Stomach (tissue), 9 donors: Measurements from ENCODE around the gene RXRG. TPM values are rescaled to one million over a fixed set of nuclear protein-coding genes. Genes with fewer than 3 reads are reported as not detected.

ENCODE experiments used
- DNase-seq, 2 donors: peaks; one replicate each; pipeline versions ENCODE4 v3.0.0 to v3.0.0-alpha.2; 2013 to 2019
- H3K27ac ChIP-seq, 5 donors: fragments of 200-600 bp in 4 of 5; sonication (generic) in 4 of 5; one replicate each; pipeline ENCODE4 v1.5.1; 2013 to 2019; ENCODE audit warnings: mild to moderate bottlenecking in 1 of 5, moderate library complexity in 1 of 5
- H3K27me3 ChIP-seq, 3 donors: fragments of 200-600 bp; sonication (generic); one replicate each; pipeline ENCODE4 v1.5.1; 2017 to 2019; ENCODE audit warnings: mixed run types in 1 of 3
- H3K36me3 ChIP-seq, 4 donors: fragments of 200-600 bp; sonication (generic); 1 replicate in 3 of 4; 2 replicates in 1 of 4; pipeline ENCODE4 v1.5.1; 2016 to 2019
- H3K4me1 ChIP-seq, 4 donors: fragments of 200-600 bp; sonication (generic); one replicate each; pipeline ENCODE4 v1.5.1; 2016 to 2019
- H3K4me3 ChIP-seq, 4 donors: fragments of 200-600 bp; sonication (generic) in 3 of 4; one replicate each; pipeline ENCODE4 v1.5.1; 2016 to 2019; ENCODE audit warnings: mild to moderate bottlenecking in 1 of 4
- H3K9me3 ChIP-seq, 4 donors: fragments of 200-600 bp; sonication (generic); one replicate each; pipeline ENCODE4 v1.5.1; 2016 to 2019
- EP300 ChIP-seq: sonication (generic); formaldehyde crosslinking; IDR thresholded peaks from one replicate; pipeline ENCODE4 v1.6.1; 2017; ENCODE audit warnings: antibody characterized with exemption
- POLR2A ChIP-seq, 4 donors: fragments of 450-650 bp; IDR thresholded peaks; one replicate each; pipeline ENCODE4 v1.6.1; 2016; ENCODE audit warnings: antibody characterized with exemption in 4 of 4, control low read depth in 2 of 4, mild to moderate bottlenecking in 1 of 4, moderate library complexity in 1 of 4
- POLR2AphosphoS5 ChIP-seq, 3 donors: sonication (generic); formaldehyde crosslinking; IDR thresholded peaks; one replicate each; pipeline ENCODE4 v1.6.1; 2016; ENCODE audit warnings: antibody characterized with exemption in 3 of 3
- WGBS, 5 donors: extraction: QIAGEN DNeasy Blood & Tissue Kit in 3 of 5; methylation state at CpG; one replicate each; pipeline versions ENCODE4 v1.1.5 to v1.1.7; 2013 to 2018; 5-methylcytosine and 5-hydroxymethylcytosine counted together
- intact Hi-C: fragments of 100-400 bp; cut with DNase I; formaldehyde crosslinking; loops from one replicate; pipeline ENCODE4 v1.15.1; 2023; ENCODE audit warnings: low total_unique reads
- polyA plus RNA-seq, 3 donors: library from polyadenylated mRNA; stranded (reverse); fragments of 200-250 nt; gene quantifications; one replicate each; pipeline ENCODE4 v1.2.3, GENCODE V29; 2013
- total RNA-seq, 5 donors: library from RNA; depleted of rRNA; stranded (reverse); fragments of >200 nt; gene quantifications; one replicate each; pipeline versions ENCODE4 v1.1.0 to v1.2.3, GENCODE V29; 2014 to 2016
- TF ChIP-seq, protein P1 (sequence below), 7 experiments: fragments of 450-650 bp in 4 of 7; fragments of 200-600 bp in 3 of 7; sonication (generic) in 3 of 7; IDR thresholded peaks; one replicate each; pipeline ENCODE4 v1.5.1; 2016 to 2019; ENCODE audit warnings: antibody characterized with exemption in 7 of 7, control low read depth in 2 of 7, mild to moderate bottlenecking in 1 of 7
- donor health status: healthy with polysubstance abuse.
- donor health status: Bipolar disorder and iron deficiency.
- donor health status: healthy.

Gene RXRG
- total and polyA plus RNA-seq, 8 donors, result 0.43 to 2.9 (median 1.4) TPM; not detected in 3

DNA sequence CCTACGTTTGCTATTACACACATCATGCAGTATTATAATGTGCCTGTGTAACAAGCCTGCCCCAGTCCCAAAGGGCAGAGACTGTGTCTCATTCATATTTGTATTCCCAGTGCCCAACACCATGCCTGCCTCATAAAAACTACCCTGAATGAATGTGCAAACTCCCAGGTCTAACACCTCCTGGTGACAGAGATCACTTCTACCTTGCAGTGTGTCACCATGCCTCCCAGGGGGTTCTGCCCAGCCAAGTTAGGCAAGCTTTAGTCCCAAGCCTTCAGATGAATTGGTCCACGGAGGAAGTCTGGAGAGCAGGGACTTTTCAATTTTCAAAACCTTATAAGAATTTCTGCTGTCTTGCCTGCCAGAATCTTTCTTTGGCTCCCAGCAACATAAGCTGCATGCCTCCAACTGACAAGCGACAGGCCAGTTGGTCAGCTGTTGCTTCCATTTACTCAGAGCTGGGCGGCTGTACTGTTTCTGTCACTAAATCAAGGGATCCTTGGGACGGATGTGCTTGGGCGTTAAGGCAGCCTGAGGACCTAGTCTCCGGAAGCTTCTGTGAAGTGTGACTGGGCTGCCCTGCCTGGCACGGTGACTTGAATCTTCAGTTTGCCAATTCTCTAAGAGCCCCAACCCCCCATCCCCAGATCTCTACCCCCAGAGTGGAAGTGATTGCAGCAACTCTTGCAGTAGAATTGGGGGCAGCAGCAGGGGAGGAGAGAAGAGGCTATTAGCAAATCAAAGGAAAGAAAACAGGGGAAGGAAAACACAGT, 1.2 kb downstream of the RXRG start:
- WGBS, 5 donors, result 22 to 29% (median 26%) methylated on average over 8 of the region's 8 CpGs
- no peaks in the 10 kb centered on the region for H3K36me3 ChIP-seq
- DNase-seq, result peak in 1 of 2 donors; percentile 51
- intact Hi-C loops, result no loop called here
- peaks cover 0 to 86% (median 25%) of the 10 kb centered on the region in 3 donors for H3K27me3 ChIP-seq
- no peaks in the 10 kb centered on the region for H3K9me3 ChIP-seq
- peaks cover 9 to 20% (median 15%) of the 10 kb centered on the region in 4 donors for H3K4me1 ChIP-seq
- H3K27ac ChIP-seq, result peak overlapping the region in 1 of 5 donors; percentile 0
- TF ChIP-seq POLR2AphosphoS5 (IDR thresholded peaks at IDR 0.05) (no peak), EP300 (no peak), POLR2A (IDR thresholded peaks at IDR 0.05) (no peak)
- TF ChIP-seq, protein P1, sequence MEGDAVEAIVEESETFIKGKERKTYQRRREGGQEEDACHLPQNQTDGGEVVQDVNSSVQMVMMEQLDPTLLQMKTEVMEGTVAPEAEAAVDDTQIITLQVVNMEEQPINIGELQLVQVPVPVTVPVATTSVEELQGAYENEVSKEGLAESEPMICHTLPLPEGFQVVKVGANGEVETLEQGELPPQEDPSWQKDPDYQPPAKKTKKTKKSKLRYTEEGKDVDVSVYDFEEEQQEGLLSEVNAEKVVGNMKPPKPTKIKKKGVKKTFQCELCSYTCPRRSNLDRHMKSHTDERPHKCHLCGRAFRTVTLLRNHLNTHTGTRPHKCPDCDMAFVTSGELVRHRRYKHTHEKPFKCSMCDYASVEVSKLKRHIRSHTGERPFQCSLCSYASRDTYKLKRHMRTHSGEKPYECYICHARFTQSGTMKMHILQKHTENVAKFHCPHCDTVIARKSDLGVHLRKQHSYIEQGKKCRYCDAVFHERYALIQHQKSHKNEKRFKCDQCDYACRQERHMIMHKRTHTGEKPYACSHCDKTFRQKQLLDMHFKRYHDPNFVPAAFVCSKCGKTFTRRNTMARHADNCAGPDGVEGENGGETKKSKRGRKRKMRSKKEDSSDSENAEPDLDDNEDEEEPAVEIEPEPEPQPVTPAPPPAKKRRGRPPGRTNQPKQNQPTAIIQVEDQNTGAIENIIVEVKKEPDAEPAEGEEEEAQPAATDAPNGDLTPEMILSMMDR (IDR thresholded peaks at IDR 0.05), result no peak
- peak overlapping the region in 2 of 4 donors; percentile 31 for H3K4me3 ChIP-seq

DNA sequence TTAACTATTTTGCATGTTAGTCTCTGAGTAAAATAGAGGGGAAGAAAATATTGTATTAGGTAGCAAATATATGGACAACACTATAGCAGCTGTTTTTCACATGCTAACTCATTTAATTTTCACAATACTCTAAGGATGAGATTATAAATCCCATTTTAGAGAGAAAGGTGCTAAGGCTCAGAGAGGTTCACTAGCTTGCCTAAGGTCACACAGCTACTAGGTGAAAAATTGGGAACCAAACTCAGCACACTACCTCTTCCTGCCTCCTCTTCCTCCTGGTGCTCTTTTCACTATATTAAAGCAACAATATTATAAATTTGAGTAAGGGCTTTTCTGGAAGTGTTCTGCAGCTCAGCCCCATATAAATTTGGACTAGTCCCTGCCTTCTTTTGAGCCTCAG, 2.3 kb downstream of the RXRG start:
- Histone ChIP-seq H3K9me3 (no peaks in the 10 kb centered on the region), H3K4me1 (peaks cover 9 to 20% (median 15%) of the 10 kb centered on the region in 4 donors), H3K27me3 (peaks cover 0 to 83% (median 25%) of the 10 kb centered on the region in 3 donors), H3K27ac (no peak overlapping the region), H3K4me3 (no peak overlapping the region), H3K36me3 (no peaks in the 10 kb centered on the region)
- DNase-seq, result no peak
- intact Hi-C loops, result no loop called here
- TF ChIP-seq, protein P1 (IDR thresholded peaks at IDR 0.05), result no peak
- TF ChIP-seq POLR2AphosphoS5 (IDR thresholded peaks at IDR 0.05), result no peak
- no peak for TF ChIP-seq POLR2A (IDR thresholded peaks at IDR 0.05)

DNA sequence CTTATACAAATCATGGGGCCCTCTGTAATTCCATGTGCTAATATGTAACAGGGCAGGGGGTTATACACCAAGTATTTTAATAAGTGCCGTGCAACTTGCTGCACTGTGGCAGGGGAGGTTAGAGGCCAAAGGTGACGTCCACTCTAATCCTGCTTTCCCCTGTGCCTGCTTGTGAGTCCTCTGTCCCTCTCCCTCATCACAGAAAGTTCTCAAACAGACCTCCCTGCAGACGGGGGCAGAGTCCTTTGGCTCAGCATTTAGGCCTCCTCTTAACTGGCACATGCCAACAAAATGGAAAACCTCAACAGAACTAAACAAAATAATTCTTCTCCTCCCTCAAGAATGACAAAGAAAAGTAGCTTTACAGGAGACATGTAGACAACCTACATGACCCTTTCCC, 2.9 kb downstream of the RXRG start:
- DNase-seq, result no peak
- 52 to 80% (median 73%) methylated on average over 3 of the region's 3 CpGs for WGBS, 5 donors
- Histone ChIP-seq H3K27ac (no peak overlapping the region), H3K4me3 (no peak overlapping the region), H3K27me3 (peaks cover 0 to 79% (median 25%) of the 10 kb centered on the region in 3 donors), H3K4me1 (peaks cover 9 to 20% (median 15%) of the 10 kb centered on the region in 4 donors), H3K9me3 (no peaks in the 10 kb centered on the region), H3K36me3 (no peaks in the 10 kb centered on the region)
- TF ChIP-seq EP300 (no peak), POLR2A (IDR thresholded peaks at IDR 0.05) (no peak), POLR2AphosphoS5 (IDR thresholded peaks at IDR 0.05) (no peak)
- TF ChIP-seq, protein P1 (IDR thresholded peaks at IDR 0.05), result no peak
- intact Hi-C loops, result no loop called here

DNA sequence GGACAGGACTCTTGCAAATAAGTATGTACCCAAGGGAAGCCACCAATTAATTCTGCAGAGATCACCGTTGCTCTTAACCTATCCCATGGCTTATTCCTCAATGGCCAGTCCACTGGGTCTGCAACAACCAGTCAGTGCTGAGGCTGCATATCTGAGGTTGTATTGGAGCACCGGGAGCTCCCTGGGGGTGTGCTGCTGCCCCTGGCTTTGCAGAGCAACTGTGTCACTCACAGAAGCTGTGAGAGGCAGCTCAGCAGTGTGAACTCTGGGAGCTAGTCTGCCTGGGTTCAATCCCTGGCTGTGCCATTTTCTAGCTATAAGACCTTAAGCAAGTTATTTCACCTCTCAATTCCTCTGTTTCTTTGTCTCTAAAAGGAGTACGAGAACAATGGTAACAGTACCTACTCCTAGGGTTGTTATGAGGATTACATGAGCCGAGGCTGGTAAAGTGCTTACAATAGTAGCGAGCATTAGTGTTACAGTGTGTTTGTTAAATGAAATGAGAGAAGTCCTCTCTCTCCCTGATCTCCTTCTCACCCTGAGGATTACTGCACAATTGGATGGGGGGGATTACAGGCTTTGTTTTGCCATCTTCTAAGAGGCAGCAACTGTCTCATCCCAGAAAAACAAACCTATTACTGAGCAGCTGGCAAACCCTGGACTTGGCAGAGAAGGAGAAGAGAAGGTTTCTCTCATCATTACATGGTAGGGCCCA, 3.6 kb downstream of the RXRG start:
- intact Hi-C loops, result no loop called here
- H3K27ac ChIP-seq, result no peak overlapping the region

More for the DNA sequence above, 3.6 kb downstream of the RXRG start:
- H3K27me3 ChIP-seq, result peaks cover 0 to 74% (median 25%) of the 10 kb centered on the region in 3 donors
- no peak for DNase-seq
- H3K9me3 ChIP-seq, result no peaks in the 10 kb centered on the region
- TF ChIP-seq, protein P1 (IDR thresholded peaks at IDR 0.05), result no peak
- TF ChIP-seq EP300 (no peak), POLR2AphosphoS5 (IDR thresholded peaks at IDR 0.05) (no peak), POLR2A (IDR thresholded peaks at IDR 0.05) (no peak)
- 58 to 79% (median 71%) methylated on average over 4 to 5 of the region's 5 CpGs for WGBS, 5 donors
- peaks cover 9 to 20% (median 15%) of the 10 kb centered on the region in 4 donors for H3K4me1 ChIP-seq
- H3K36me3 ChIP-seq, result no peaks in the 10 kb centered on the region
- no peak overlapping the region for H3K4me3 ChIP-seq
